Activated CD4-positive, alpha-beta T cell treated with anti-CD3 and anti-CD28 coated beads for 24 hours (primary cell): ENCODE results near the gene TRPM2.
"Not testable (repeated sequence)": the region's sequence is repeated elsewhere in the genome, so short reads cannot be mapped to it uniquely, and the experiment has no call there.

ENCODE experiments used
- DNase-seq, 2 donors: peaks; one replicate each; pipeline ENCODE4 v3.0.0-alpha.2; 2020; ENCODE audit warnings: low read depth in 2 of 2

The TRPM2 gene

GRCh38 chr21:44462086-44462833, 108.8 kb downstream of the TRPM2 start:
- DNase-seq: no peak

- DNase-seq: no peak
Measured at GRCh38 chr21:44462834-44463200, 109.4 kb downstream of the TRPM2 start.

- no peak for DNase-seq
Measured at GRCh38 chr21:44463724-44464123, 110.3 kb downstream of the TRPM2 start.

GRCh38 chr21:44464351-44464750, 110.9 kb downstream of the TRPM2 start:
- no peak for DNase-seq

GRCh38 chr21:44466351-44466954, 113.0 kb downstream of the TRPM2 start:
- DNase-seq: no peak

GRCh38 chr21:44466996-44467858, 113.8 kb downstream of the TRPM2 start:
- no peak for DNase-seq

GRCh38 chr21:44467859-44468195, 114.4 kb downstream of the TRPM2 start:
- DNase-seq: no peak

- no peak for DNase-seq
Measured at GRCh38 chr21:44471341-44471740, 117.9 kb downstream of the TRPM2 start.

GRCh38 chr21:44471996-44472395, 118.6 kb downstream of the TRPM2 start:
- no peak for DNase-seq

- no peak for DNase-seq
Measured at GRCh38 chr21:44473915-44474555, 120.6 kb downstream of the TRPM2 start.

- DNase-seq: no peak
Measured at GRCh38 chr21:44475266-44475845, 121.9 kb downstream of the TRPM2 start.

GRCh38 chr21:44477131-44477530, 123.7 kb downstream of the TRPM2 start:
- no peak for DNase-seq

- DNase-seq: no peak
Measured at GRCh38 chr21:44477712-44478111, 124.3 kb downstream of the TRPM2 start.

GRCh38 chr21:44478124-44478800, 124.8 kb downstream of the TRPM2 start:
- DNase-seq: no peak

GRCh38 chr21:44478801-44479167, 125.4 kb downstream of the TRPM2 start:
- no peak for DNase-seq

- not testable (repeated sequence) for DNase-seq
Measured at GRCh38 chr21:44479556-44480199, 126.3 kb downstream of the TRPM2 start.

- DNase-seq: no peak
Measured at GRCh38 chr21:44480200-44481053, 127.0 kb downstream of the TRPM2 start.

- DNase-seq: no peak
Measured at GRCh38 chr21:44482581-44483287, 129.3 kb downstream of the TRPM2 start.
